WI38 (cell line): ENCODE results near the gene MINDY4B.

Experiments used
- H3K4me3 ChIP-seq: 2 replicates; pipeline ENCODE4 v1.5.1; 2011; ENCODE audit warnings: low read depth, mild to moderate bottlenecking, control low read depth, low read length
- TF ChIP-seq, protein P1 (sequence below): IDR thresholded peaks from 2 replicates; pipeline ENCODE4 v1.5.1; 2012; ENCODE audit warnings: low read depth, mild to moderate bottlenecking, control low read depth, low read length

Gene MINDY4B

DNA sequence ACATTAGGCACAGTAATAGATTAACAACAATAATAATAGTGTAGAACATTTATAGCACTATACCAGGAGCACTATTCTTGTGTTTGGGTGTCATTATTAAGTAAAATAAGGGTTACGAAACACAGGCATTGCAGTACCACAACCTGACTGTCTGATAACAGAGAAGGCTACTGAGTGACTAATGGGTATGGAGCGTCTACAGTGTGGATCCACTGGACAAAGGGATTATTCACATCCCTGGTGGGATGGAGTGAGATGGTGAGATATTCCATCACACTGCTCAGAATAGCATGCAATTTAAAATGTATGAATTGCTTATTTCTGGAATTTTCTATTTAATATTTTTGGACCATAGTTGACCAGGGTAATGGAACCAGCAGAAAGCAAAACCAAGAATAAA, 18.2 kb downstream of the MINDY4B start:
- TF ChIP-seq, protein P1, sequence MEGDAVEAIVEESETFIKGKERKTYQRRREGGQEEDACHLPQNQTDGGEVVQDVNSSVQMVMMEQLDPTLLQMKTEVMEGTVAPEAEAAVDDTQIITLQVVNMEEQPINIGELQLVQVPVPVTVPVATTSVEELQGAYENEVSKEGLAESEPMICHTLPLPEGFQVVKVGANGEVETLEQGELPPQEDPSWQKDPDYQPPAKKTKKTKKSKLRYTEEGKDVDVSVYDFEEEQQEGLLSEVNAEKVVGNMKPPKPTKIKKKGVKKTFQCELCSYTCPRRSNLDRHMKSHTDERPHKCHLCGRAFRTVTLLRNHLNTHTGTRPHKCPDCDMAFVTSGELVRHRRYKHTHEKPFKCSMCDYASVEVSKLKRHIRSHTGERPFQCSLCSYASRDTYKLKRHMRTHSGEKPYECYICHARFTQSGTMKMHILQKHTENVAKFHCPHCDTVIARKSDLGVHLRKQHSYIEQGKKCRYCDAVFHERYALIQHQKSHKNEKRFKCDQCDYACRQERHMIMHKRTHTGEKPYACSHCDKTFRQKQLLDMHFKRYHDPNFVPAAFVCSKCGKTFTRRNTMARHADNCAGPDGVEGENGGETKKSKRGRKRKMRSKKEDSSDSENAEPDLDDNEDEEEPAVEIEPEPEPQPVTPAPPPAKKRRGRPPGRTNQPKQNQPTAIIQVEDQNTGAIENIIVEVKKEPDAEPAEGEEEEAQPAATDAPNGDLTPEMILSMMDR = no peak
- H3K4me3 ChIP-seq = no peak overlapping the region

DNA sequence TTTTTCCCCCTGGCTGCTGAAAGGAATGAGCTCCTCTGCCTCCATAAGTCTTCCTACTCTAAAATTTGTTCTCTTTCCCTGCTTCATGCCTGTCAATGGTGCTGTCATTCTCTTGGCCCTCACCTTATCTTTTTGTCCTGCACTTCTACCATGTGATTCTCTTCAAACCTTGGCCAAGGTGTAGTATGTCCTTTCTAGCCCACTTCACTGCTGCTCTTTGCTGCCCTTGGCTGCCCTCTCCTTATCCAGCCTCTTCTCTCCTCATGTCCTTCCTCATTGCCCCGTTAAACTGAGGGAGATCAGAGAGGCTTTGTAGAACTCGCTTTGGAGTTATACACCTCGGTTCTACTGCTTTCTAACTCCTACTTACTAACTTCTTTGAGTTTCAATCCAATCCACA, 19.7 kb downstream of the MINDY4B start:
- no peak overlapping the region for H3K4me3 ChIP-seq
- TF ChIP-seq, protein P1 = no peak

DNA sequence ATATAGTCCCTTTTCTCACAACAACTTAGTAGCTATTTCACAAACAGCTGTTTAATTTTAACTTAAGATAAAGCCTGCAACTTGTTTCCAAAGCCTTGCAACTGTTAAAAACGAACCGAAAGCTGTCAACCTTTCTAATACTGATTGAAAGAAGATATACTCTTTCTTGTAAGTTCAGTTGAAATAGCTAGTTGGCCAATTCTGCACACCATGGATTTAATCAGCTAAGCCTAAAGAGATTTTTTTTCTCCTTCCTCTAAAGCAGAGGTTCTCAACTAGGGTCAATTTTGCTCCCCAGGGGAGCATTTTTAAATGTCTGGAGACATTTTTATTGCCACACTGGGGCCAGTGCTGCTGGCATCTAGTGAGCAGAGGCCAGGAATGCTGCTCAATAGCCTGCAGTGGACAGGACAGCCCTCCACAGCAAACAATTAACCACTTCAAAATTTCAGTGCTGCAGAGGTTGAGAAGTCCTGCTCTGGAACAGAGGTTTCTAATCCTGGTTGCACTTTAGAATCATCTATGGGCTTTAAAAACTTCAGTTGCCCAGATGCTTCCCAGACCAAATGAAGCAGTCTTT, 26.2 kb downstream of the MINDY4B start:
- TF ChIP-seq, protein P1 = no peak
- H3K4me3 ChIP-seq = no peak overlapping the region

DNA sequence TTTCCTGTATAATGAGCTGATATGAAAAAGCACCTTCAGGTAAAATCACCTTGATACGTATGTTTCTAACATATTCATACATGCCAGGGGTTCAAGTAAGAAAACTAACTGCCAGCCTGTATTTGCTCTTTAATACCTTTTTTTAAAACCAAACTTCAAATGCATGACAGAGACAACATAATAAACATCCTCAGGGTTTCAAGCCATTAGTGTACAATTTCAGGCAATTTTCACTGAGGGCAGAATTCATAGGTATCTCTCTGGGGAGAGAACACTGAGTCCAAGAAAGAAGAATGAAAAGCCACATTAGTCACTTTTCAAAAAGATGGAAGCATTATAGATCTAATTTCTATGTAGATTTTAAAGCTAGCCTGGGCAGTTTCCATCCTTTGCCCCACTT, 26.9 kb downstream of the MINDY4B start:
- TF ChIP-seq, protein P1 = no peak
- H3K4me3 ChIP-seq = no peak overlapping the region

DNA sequence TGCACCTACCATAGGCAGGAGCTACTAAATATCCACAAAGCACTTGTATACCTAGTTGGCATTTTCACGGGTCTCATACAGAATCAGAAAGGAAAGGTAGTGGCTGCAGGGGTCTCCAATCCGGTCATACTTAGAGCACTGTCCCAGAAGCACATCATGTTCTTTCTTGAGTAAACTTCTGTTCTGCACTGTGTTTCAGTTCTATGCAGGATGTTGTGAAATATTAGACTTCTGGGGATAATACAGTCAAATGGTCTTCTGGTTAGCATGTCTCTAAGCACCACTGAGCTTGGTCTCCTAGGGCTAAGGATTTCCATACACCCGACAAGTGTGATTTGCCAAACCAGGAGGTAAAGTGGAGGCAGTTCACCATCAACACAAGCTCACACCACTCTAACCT, 27.9 kb downstream of the MINDY4B start:
- H3K4me3 ChIP-seq = no peak overlapping the region
- TF ChIP-seq, protein P1 = no peak

DNA sequence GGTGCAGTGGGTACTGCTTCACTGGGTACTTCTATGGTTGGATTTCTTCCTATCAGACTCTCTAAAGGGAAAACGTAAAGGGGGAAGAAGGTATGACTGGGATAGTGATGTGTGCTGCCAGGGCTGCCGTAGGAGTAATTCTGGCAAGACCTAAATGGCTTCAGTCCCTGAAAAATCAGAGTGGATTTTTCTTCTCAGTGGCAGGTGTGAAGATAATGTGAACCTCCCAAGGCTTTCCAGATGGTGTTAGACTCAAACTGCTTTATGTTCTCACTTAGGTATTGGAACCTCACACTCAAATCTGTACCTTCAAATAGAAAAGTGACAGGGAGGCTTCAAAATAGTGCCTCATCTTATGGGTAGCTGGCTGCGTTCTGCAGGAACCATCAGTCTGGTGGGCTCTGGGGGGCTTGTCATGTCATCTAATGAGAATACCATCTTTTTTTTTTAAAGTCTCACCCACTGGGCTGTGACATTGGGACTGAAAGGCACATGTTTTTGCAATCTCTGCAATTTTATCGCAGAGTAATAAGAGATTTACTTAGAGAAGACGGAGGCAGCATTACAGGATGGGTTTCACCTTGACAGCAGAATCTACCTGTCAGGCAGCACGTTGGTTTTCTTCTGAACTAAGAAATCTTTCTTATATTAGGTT, 28.5 kb downstream of the MINDY4B start:
- no peak overlapping the region for H3K4me3 ChIP-seq
- TF ChIP-seq, protein P1 = no peak

DNA sequence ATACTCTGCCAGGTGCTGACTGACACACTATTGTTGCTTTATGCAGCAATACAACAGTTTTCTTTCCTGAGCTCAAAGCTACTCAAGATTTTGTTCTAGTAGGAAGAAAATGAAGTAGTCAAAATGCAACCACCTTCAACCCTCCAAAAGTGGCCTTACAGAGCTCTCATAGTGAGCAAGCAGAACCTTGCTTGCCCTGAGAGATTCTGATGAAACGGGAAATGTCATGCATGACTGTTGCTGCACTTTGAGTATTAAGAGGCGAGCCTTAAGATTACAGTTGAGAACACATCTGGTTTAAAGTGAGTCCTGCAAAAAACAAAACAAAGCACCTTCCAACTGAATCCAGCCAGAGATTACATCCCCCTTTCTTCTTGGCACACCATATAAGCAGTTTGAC, 29.7 kb downstream of the MINDY4B start:
- TF ChIP-seq, protein P1 = no peak
- H3K4me3 ChIP-seq = no peak overlapping the region
